ENCODE results near the gene PLEKHA8.
"Not testable (repeated sequence)": the region's sequence is repeated elsewhere in the genome, so short reads cannot be mapped to it uniquely, and the experiment has no call there.

Gene PLEKHA8

DNA sequence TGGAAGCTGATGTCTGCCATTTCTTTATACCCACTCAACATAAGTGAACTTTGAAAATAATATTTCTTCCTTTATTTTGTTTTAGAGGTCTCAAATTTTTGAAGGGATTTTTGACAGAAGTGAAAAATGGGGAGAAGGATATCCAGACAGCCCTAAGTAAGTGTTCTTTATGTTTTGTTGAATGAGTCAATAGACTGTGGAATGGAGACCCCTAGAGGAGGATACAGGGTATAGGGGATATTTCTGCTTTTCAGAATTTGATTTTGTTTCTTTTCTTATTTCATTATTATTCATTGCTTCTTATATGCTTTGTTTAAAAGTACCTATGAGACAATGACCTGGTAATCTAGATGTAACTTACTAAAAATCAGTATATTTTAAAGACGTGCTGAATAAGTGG lies 34.4 kb downstream of the PLEKHA8 start:
- peak; percentile 49 for DNase-seq (ENCODE audit: low read depth, low spot score)

DNA sequence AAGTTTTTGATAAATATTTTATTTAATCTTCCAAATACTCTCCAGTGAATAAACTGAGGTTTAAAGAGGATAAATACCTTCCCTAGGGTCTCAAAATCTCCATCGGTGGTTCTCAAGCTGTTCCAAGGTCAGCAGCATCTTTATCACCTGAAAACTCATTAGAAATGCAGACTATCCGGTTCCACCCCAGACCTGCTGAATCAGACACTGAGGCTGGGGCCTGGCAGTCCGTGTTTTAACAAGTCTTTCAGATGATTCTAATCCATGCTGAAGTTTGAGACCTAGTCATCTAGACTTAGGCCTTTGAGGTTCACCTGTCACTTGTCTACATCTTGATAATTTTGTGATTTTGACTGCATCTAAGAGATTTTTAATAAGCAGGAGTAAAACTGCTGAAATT lies 37.5 kb downstream of the PLEKHA8 start:
- no peak for DNase-seq (ENCODE audit: low read depth, low spot score)

DNA sequence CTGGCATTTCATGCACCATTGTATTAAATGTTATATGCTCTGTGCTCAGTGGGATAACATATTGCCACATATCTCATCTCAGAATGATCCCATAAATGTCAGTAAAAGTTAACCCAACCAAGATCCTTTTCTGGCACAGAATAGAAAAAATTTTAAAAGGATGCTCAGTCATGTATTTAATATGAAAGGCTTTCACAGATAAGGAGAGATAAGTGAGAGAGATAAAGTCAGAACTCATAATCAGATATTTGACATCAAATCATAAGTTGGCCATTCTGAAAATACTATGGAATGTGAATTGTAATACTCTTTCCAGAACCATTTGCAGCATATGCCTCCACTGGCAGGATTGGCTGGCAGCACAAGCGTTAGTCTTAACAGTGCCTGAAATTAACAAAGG lies 38.5 kb downstream of the PLEKHA8 start:
- no peak for DNase-seq (ENCODE audit: low read depth, low spot score)

DNA sequence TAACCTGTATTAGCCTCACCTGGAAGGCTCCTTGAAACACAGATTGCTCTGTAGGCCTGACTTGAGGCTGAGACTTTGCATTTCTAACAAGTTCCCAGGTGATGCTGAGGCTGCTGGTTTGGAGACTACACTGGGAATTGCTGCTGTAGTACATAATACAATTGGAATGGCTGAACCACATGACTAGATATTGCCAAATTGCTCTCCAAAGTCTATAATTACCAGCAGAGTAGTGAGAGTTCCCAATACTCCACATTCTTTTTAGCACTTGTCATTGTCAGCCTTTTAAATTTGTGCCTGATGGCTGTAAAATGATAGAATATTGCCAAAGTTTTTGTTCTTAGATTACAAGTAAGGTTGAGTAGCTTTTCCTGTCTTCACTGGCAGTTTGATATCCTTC lies 39.9 kb downstream of the PLEKHA8 start:
- peak; percentile 75 for DNase-seq (ENCODE audit: low read depth, low spot score)

DNA sequence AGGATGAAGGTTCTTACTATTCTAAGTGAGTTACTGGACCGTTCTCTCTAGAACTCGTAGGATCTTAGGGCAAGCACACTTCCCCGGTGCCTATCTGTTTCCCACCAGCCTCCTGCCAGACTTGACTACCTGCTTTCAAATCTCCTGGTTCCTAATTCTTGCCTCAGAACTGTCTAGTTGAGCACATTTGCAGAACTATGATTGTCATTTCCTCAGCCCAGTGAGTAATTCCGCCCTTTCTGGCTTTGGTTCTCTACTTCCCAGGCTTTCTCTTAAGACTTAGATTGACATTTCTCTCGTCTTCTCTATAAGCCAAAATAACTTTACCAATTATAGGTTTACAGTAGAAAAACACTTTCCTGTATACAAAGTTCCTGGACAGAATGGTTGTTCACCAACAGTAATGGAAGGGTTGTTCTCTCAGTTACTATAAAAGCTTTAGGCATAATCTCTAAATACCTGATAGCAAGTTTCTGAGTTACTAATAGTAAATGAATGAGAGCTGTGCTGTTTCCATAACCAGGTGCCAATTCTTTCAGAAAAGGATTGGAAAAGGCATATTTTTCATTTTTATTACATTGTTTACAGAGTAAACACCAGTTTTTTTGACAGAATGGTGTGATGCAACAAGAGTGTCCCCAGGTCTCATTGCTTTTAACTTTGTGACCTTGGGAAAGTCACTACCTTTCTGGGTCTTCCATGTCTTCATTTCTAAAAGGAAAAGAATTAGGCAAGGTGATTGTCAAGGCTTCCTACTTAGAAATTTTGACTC lies 41.1 kb downstream of the PLEKHA8 start:
- no peak for DNase-seq (ENCODE audit: low read depth, low spot score)

DNA sequence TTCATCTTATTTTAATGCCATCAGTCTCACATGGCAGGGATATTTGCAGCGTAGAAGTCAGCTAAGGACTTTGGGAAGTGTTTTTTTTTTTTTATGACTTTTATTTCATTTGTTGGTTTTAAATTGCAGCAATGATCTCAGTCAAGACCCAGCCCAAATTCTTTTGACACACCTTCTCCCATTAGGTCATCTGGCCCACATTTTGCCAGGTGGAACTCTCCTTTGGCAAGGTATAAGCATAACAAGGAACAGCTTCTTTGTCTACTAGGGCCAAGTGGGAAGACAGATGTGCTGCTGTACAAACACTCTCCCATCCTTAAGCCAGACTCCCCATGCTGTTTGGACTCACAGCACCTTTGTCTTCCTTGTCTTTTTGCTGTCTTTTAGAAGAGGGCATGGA lies 41.8 kb downstream of the PLEKHA8 start:
- no peak for DNase-seq (ENCODE audit: low read depth, low spot score)

DNA sequence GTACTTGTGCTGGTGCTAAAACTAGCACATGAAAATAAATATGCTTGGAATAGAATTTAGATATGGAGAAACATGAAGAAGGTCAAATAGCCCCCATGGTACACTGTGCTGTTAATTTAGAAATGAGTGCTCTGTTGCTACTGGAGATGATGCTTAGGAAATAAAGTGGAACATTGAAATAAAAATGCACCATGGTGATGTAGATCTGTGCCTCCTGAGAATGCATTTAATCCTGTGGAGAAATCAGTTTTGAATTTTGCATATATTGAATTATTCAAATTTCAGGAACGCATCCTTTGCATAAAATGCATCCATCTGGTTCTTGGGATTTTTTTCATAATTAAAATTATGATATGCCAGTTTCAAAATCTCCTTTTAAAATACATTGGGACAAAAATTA lies 44.5 kb downstream of the PLEKHA8 start:
- DNase-seq (ENCODE audit: low read depth, low spot score), result no peak

DNA sequence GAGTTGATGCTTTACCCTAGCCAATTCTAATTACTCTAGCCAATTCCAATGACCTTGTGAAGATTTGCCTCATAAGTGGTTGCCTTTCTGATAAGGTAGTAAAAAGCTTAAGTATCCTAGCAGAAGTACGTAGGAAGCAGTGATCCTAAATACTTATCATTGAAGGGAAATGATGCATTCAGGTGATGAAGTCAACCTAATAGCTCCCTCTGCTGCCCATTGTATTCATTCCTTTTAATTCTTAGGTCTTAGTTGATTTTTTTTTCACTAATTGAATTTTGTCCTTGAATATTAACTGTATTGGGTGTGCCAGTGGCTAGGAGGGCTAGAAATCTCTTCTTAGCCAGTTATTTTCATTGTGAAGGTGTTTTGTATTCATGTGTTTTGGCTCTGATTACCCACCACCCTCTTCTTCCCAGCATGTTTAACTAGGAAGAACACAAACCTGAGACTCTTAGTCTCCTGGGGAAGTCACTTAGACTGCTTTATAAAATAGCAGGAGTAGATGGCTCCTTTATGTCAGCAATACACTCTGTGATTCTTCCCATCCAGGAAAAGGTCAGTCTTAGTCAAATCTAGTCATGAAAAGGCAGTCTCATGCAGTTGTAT lies 46.3 kb downstream of the PLEKHA8 start:
- DNase-seq (ENCODE audit: low read depth, low spot score), result peak; percentile 52

DNA sequence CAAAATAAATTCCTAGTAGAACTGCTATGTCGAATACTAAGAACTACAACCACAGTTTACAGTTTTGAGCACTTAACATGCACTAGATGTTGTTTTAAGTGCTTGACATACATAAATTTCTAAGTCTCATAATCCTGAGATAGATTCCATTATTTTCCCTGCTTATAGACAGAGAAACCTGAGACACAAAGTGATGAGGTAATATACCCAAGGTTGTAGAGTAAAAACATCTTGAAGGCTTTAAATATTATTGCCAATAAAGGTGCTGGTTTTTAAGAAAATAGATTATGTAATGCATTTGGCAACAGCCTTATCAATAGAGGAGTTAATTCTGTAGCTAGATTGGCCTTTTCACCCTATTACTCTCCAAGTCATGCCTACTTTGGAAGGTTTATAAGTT lies 48.2 kb downstream of the PLEKHA8 start:
- DNase-seq (ENCODE audit: low read depth, low spot score), result no peak

DNA sequence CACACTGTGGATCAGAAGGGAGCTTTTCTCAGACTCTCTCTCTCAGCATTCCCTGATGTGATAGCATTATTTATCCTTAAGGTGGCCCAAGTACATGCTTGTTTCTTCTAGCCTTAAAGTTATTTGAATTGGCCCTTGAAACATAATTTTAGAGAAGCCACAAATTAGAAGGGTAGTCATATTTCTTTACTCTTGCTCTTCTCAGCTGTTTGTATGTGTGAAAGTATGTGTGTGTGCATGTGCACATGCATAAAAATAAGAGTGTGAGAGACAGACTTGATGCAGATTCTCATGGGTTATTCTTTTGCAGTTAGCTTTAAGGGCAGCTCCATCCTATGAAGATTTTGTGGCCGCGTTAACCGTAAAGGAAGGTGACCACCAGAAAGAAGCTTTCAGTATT lies 50.1 kb downstream of the PLEKHA8 start:
- no peak for DNase-seq (ENCODE audit: low read depth, low spot score)

DNA sequence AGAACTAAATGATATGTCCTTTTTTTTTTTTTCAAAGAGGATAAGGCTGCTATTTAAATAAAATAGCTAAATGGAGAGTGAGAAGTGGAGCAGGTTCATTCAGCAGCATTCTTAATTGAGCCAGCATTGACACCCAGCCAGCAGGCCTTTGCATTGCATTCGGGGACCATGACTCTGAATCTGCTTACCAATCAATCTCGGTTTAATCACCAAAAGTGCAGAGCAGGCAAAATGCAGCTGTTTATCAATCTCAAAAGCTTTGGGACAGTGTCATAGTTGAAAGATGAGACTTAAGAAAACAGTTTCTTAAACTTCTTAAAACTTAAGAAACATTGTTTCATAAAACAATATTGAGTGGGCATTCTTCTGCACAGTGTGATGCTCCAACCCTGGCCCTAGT lies 51.7 kb downstream of the PLEKHA8 start:
- DNase-seq (ENCODE audit: low read depth, low spot score), result no peak

DNA sequence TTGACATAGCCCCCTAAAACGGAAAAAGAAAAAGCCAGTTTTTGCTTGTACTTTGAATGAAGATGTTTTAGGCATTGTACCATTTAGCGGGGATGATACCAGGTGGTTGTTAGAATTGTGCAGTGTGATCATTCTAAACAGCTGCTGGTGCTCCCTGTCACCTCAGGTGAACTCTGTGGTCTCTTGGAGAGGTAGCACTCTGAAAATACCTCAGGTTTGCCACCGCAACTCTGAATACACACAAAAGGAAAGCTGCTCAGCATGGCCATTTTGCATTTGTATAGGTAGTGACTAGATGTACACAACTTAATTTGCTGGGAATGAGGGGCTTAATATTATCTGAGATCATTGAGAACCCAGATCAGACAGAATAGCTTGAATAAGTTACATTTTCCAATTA lies 52.6 kb downstream of the PLEKHA8 start:
- no peak for DNase-seq (ENCODE audit: low read depth, low spot score)

DNA sequence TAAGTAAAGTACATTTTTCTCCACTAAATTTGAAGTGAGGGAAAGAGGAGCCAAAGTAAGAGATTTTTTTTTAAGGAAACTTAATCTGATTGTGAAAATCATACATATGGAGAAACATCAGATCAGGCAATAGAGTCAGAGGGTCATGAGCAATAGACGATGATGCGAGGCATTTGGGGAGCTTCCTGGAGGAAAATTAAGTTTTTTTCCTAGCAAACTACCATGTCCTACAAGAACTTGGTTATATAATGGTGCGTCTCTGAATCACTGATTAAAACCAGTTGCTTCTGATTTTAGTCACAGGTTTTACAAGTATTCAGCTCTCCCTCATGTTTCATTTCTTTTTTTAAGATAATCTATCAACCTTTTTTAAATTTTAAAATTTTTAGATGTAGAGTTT lies 54.5 kb downstream of the PLEKHA8 start:
- no peak for DNase-seq (ENCODE audit: low read depth, low spot score)

DNA sequence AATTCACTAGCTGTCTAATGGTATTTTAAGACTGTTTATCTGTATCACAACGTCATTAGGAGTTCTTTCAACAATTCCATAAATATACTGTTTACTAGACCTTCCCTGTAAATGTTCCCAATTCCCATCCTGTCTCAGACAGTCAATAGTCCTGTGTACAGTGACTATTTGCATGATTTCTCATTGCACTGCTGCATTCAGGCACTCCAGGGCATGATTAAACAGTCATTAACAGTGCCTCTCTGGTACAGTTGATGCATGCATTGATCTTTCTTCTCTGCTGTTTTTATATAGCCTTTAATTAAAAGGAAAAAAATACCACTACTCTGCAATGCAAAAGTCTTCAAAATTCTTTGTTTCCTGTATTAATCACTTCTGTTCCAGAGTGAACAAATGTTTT lies 55.1 kb downstream of the PLEKHA8 start:
- no peak for DNase-seq (ENCODE audit: low read depth, low spot score)

DNA sequence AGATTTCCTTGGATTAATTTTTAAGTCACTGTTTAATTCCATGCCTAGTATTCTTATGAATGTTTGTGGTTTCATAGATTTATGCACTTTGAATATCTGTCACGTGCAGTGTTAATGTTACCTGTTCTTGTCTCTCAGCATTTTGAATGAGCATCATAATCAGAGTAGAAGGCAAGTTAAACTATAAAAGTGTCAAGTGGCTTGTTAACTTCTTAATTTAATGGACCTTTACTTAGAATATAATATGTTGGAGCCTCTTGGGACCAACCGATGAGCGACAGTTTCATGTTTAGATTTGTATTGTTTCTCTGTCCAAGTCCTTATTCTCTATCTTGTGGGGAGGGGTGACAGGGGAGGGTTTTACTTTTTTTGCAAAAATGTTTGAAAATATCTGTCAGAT lies 56.0 kb downstream of the PLEKHA8 start:
- no peak for DNase-seq (ENCODE audit: low read depth, low spot score)

DNA sequence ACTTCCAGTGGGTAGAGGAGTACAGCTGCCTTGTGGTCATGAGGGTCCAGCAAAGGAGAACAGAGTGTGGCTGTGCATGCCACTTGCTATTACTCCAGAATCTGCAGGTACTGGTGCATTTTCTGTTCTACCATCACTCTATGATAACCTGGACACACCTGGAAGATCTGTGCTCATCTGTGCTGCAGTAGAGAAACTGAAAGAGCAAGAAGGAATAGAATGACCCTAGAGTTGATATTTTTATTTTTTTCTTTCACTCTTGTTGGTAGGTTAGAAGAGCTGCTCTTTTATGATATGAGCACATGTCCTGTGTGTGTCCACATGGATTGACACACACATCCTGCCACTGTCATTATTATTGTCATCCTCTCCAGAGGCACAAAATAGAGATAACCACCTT lies 58.3 kb downstream of the PLEKHA8 start:
- no peak for DNase-seq (ENCODE audit: low read depth, low spot score)

DNA sequence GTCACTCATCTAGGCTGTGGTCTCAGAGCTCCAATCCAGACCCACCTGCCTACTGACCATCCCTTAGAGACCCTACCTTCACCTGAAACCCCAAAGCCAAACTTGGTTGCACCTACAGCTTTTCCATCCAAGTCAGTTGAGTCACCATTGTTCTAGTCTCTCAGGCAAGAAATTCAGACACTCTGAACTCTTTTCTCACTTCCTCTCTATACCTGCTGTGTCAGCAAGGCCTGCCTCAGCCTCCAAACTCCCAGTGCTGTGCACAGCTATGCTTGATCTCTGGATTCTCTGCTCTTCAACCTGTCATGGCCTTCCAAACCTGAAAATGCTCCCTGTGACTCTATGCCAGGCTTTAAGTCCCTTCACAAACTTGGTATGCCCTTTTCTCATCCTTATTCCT lies 59.2 kb downstream of the PLEKHA8 start:
- DNase-seq (ENCODE audit: low read depth, low spot score), result no peak

DNA sequence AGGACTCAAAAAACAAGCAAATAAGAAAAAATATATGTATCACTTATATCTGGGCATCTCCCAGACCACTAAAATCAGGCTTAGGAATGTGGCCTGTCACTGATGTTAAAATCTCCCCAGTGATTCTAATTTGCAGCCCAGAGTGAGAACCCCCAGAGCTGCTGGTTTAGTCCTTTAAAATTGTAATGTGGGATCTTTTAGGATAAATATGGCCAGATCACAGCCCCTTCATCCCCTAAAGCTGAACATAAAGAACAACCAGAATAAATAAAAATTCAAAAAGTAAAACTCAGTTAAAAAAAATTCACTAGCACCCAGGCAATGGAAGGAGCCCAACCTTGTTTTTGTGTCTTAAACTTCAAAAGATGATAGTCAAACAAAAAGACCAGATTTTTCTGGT lies 60.1 kb downstream of the PLEKHA8 start:
- no peak for DNase-seq (ENCODE audit: low read depth, low spot score)

DNA sequence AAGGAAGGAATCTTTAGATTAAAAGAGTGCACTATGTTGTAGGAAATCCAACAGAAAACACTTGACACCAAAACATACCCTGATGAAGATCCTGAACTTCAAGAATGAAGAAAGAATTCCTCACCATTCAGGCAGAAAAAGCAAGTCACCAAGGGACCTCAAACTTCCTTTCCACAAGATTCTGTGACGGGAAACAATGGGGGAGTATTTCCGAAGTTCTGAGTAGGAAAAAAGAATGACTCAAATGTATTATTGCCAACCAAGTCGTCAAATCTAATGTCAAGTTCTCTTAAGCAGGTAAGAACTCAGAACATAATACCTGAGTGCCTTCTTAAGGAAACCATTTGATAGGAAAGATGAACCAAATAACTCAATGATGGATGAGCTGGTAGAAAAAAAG lies 61.9 kb downstream of the PLEKHA8 start:
- DNase-seq (ENCODE audit: low read depth, low spot score), result peak; percentile 16

DNA sequence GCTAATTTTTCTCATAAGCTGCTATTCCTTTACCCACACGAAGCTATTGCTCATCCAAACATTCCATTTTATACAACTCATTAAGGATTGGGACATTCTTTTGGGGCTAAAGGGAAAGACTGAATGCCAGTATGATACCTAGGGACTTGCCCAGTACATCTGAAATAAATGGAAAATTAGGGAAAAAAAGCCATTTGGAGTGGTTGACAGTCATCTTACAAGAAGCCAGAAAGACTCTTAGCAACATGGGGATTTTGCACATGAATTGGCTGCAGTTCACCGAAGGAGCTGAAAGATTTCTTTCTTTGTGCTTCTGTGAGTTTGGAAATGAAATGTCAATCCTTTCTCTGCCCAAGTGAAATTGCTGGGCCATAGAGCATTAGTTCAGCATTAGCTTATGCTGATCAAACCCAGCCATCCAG lies 63.3 kb downstream of the PLEKHA8 start:
- peak; percentile 79 for DNase-seq (ENCODE audit: low read depth, low spot score)

DNA sequence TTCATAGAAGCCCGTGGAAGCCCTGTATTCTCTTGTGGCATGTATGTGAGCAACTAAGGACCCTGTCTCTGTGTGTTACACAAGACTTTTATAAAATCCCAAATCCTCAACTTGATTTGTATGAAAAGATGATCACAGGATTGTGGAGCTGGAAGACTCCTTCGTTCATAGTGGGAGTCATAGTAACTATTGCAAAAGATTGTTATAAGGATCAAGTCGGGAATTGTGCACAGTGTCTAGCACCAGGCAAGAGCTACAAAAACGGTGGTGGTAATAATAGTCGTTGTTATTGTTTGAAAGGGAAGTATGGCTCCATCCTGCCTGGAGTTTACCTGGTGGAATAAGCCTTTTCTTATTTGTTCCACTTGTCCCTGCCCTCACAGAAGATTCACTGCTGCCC lies 63.8 kb downstream of the PLEKHA8 start:
- DNase-seq (ENCODE audit: low read depth, low spot score), result no peak

DNA sequence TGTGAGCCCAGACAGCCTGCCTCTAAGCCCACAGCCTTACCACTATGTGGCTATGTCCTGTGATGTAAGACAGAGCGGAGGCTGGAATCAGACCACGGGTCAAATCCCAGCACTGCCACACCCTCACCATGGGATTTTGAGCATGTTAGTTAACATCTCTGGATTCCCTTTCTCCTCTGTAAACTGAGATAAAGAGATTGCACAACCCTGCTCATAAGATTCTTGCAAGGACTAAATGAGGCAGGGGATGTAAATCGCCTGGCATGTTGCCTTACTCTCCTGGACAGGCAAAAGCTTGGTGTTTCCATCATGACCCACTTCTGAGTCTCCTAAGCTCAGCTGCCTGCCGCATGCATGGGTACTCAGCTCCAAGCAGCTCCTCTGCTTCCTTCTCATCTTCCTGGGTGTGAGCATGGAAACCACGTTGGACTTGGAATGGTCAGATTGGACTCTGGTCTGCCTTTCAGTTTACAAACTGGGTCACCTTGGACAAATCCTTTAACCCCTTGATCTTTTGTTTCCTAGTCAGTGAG lies 65.3 kb downstream of the PLEKHA8 start:
- peak; percentile 28 for DNase-seq (ENCODE audit: low read depth, low spot score)

DNA sequence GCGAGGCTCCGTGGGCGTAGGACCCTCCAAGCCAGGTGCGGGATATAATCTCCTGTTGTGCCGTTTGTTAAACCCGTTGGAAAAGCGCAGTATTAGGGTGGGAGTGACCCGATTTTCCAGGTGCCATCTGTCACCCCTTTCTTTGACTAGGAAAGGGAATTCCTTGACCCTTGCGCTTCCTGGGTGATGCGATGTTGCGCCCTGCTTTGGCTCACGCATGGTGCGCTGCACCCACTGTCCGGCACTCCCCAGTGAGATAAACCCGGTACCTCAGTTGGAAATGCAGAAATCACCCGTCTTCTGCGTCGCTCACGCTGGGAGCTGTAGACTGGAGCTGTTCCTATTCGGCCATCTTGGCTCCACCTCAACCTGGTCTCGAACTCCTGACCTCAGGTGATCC lies 70.4 kb downstream of the PLEKHA8 start:
- DNase-seq (ENCODE audit: low read depth, low spot score), result not testable (repeated sequence)

Measured in astrocyte of the hippocampus (primary cell).